Trophoblast cell (in vitro differentiated cells and primary cell): ENCODE results near the gene PIGA.

Source experiments
- DNase-seq, 2 donors: peaks; one replicate each; pipeline ENCODE4 v3.0.0-alpha.2; 2016
- H2AFZ ChIP-seq: 2 replicates; pipeline ENCODE4 v1.6.1; 2013; ENCODE audit warnings: low read length, moderate library complexity, mild to moderate bottlenecking; ENCODE audit not compliant: insufficient read depth, poor library complexity
- H2AK5ac ChIP-seq: 2 replicates; pipeline ENCODE4 v1.6.1; 2013; ENCODE audit warnings: mild to moderate bottlenecking, low read length
- H2BK120ac ChIP-seq: 2 replicates; pipeline ENCODE4 v1.6.1; 2013; ENCODE audit warnings: low read length, mild to moderate bottlenecking, moderate library complexity; ENCODE audit not compliant: insufficient read depth, poor library complexity
- H2BK12ac ChIP-seq: 2 replicates; pipeline ENCODE4 v1.6.1; 2013; ENCODE audit warnings: mild to moderate bottlenecking, low read length, moderate library complexity
- H2BK5ac ChIP-seq: 2 replicates; pipeline ENCODE4 v1.6.1; 2013; ENCODE audit warnings: low read length, low read depth, moderate library complexity, mild to moderate bottlenecking; ENCODE audit not compliant: poor library complexity
- H3K14ac ChIP-seq: 2 replicates; pipeline ENCODE4 v1.6.1; 2013; ENCODE audit warnings: mild to moderate bottlenecking, low read length
- H3K18ac ChIP-seq: 2 replicates; pipeline ENCODE4 v1.6.1; 2013; ENCODE audit warnings: mild to moderate bottlenecking, low read length
- H3K23ac ChIP-seq: 2 replicates; pipeline ENCODE4 v1.6.1; 2013; ENCODE audit warnings: low read length
- H3K27ac ChIP-seq: 2 replicates; pipeline ENCODE4 v1.5.1; 2013; ENCODE audit warnings: low read depth, mild to moderate bottlenecking, inconsistent platforms, low read length, moderate library complexity
- H3K27me3 ChIP-seq: 2 replicates; pipeline ENCODE4 v1.6.1; 2013; ENCODE audit warnings: inconsistent platforms, mild to moderate bottlenecking, low read length, moderate library complexity; ENCODE audit not compliant: insufficient read depth
- H3K36me3 ChIP-seq, 2 experiments: 1 replicate in 1 of 2; 2 replicates in 1 of 2; pipeline ENCODE4 v1.6.1; 2013; ENCODE audit warnings: low read length in 2 of 2, mild to moderate bottlenecking in 2 of 2, moderate library complexity in 1 of 2; ENCODE audit not compliant: insufficient read depth in 2 of 2, control insufficient read depth in 1 of 2
- H3K4ac ChIP-seq: 2 replicates; pipeline ENCODE4 v1.6.1; 2013; ENCODE audit warnings: low read depth, mild to moderate bottlenecking, low read length, moderate library complexity
- H3K4me1 ChIP-seq, 2 experiments: 1 replicate in 1 of 2; 2 replicates in 1 of 2; pipeline ENCODE4 v1.6.1; 2013; ENCODE audit warnings: low read length in 2 of 2, mild to moderate bottlenecking in 2 of 2, moderate library complexity in 1 of 2; ENCODE audit not compliant: insufficient read depth in 2 of 2, control insufficient read depth in 1 of 2
- H3K4me2 ChIP-seq: 2 replicates; pipeline ENCODE4 v1.6.1; 2013; ENCODE audit warnings: inconsistent platforms, mild to moderate bottlenecking, low read length, moderate library complexity
- H3K4me3 ChIP-seq: 2 replicates; pipeline ENCODE4 v1.5.1; 2013; ENCODE audit warnings: mild to moderate bottlenecking, low read depth, low read length, inconsistent platforms
- H3K79me1 ChIP-seq: one replicate; pipeline ENCODE4 v1.6.1; 2013; ENCODE audit warnings: low read length
- H3K79me2 ChIP-seq: 2 replicates; pipeline ENCODE4 v1.6.1; 2013; ENCODE audit warnings: low read length, mild to moderate bottlenecking; ENCODE audit not compliant: control insufficient read depth, insufficient read depth, poor library complexity
- H3K9ac ChIP-seq: 2 replicates; pipeline ENCODE4 v1.6.1; 2013; ENCODE audit warnings: mild to moderate bottlenecking, low read length
- H3K9me3 ChIP-seq: 2 replicates; pipeline ENCODE4 v1.6.1; 2013; ENCODE audit warnings: low read depth, mild to moderate bottlenecking, control low read depth, inconsistent platforms, low read length; ENCODE audit not compliant: insufficient read depth
- H4K12ac ChIP-seq: 2 replicates; pipeline ENCODE4 v1.6.1; 2013; ENCODE audit warnings: low read depth, mild to moderate bottlenecking, low read length, moderate library complexity
- H4K8ac ChIP-seq: 2 replicates; pipeline ENCODE4 v1.6.1; 2013; ENCODE audit warnings: low read depth, mild to moderate bottlenecking, low read length, moderate library complexity
- H4K91ac ChIP-seq: one replicate; pipeline ENCODE4 v1.6.1; 2013; ENCODE audit warnings: low read depth, mild to moderate bottlenecking, low read length, moderate library complexity
- WGBS: extraction: QIAGEN DNeasy Blood & Tissue Kit; methylation state at CpG from one replicate; pipeline ENCODE4 v1.1.7; 2013; ENCODE audit warnings: missing lambda C conversion rate; ENCODE audit not compliant: insufficient read length, insufficient coverage; ENCODE audit errors: extremely low coverage; 5-methylcytosine and 5-hydroxymethylcytosine counted together

Gene PIGA

GRCh38 chrX:15298201-15298600 lies 37.1 kb downstream of the PIGA start:
- DNase-seq, result no peak
- no peaks in the 10 kb centered on the region for H3K79me2 ChIP-seq
- H3K36me3 ChIP-seq, result no peaks in the 10 kb centered on the region
- H4K12ac ChIP-seq, result no peak overlapping the region
- H3K4me1 ChIP-seq, result peaks cover 0 to 2% of the 10 kb centered on the region in 2 experiments
- H4K91ac ChIP-seq, result no peak overlapping the region
- H3K27me3 ChIP-seq, result no peaks in the 10 kb centered on the region
- H3K23ac ChIP-seq, result no peak overlapping the region
- H2BK120ac ChIP-seq, result no peak overlapping the region
- no peak overlapping the region for H3K14ac ChIP-seq
- H3K4me3 ChIP-seq, result no peak overlapping the region
- H2AFZ ChIP-seq, result no peak overlapping the region
- no peak overlapping the region for H2BK12ac ChIP-seq
- no peak overlapping the region for H3K9ac ChIP-seq
- H3K18ac ChIP-seq, result no peak overlapping the region
- no peaks in the 10 kb centered on the region for H3K79me1 ChIP-seq
- no peak overlapping the region for H3K4me2 ChIP-seq
- H2BK5ac ChIP-seq, result no peak overlapping the region
- H3K9me3 ChIP-seq, result no peaks in the 10 kb centered on the region
- no CpG with 5 or more reads among the region's 2 CpGs for WGBS
- H3K4ac ChIP-seq, result no peak overlapping the region
- H4K8ac ChIP-seq, result no peak overlapping the region
- H3K27ac ChIP-seq, result no peak overlapping the region
- no peak overlapping the region for H2AK5ac ChIP-seq

- no CpG with 5 or more reads among the region's 2 CpGs for WGBS
Measured at GRCh38 chrX:15293451-15293850, 41.9 kb downstream of the PIGA start.

GRCh38 chrX:15292861-15293260 lies 42.5 kb downstream of the PIGA start:
- H3K4me2 ChIP-seq, result no peak overlapping the region
- H3K79me2 ChIP-seq, result no peaks in the 10 kb centered on the region
- H2AFZ ChIP-seq, result no peak overlapping the region
- no peak overlapping the region for H2BK120ac ChIP-seq
- H3K4me3 ChIP-seq, result no peak overlapping the region
- H3K14ac ChIP-seq, result no peak overlapping the region
- no peak overlapping the region for H3K27ac ChIP-seq
- no peak overlapping the region for H4K91ac ChIP-seq
- no peaks in the 10 kb centered on the region for H3K36me3 ChIP-seq
- no peak overlapping the region for H2AK5ac ChIP-seq
- no peak overlapping the region for H2BK12ac ChIP-seq
- no peaks in the 10 kb centered on the region for H3K9me3 ChIP-seq
- no CpG with 5 or more reads among the region's 3 CpGs for WGBS
- H4K12ac ChIP-seq, result no peak overlapping the region
- H2BK5ac ChIP-seq, result no peak overlapping the region
- no peak overlapping the region for H3K9ac ChIP-seq
- H3K79me1 ChIP-seq, result no peaks in the 10 kb centered on the region
- H3K4me1 ChIP-seq, result no peaks in the 10 kb centered on the region
- H4K8ac ChIP-seq, result no peak overlapping the region
- no peak overlapping the region for H3K23ac ChIP-seq
- no peak overlapping the region for H3K18ac ChIP-seq
- H3K27me3 ChIP-seq, result no peaks in the 10 kb centered on the region
- H3K4ac ChIP-seq, result no peak overlapping the region
- no peak for DNase-seq

More at GRCh38 chrX:15293451-15293850, 41.9 kb downstream of the PIGA start:
- H3K79me2 ChIP-seq, result no peaks in the 10 kb centered on the region
- no peak overlapping the region for H4K91ac ChIP-seq
- H4K8ac ChIP-seq, result no peak overlapping the region
- no peak overlapping the region for H3K9ac ChIP-seq
- H3K27me3 ChIP-seq, result no peaks in the 10 kb centered on the region
- no peak overlapping the region for H3K4ac ChIP-seq
- H2AK5ac ChIP-seq, result no peak overlapping the region
- no peak overlapping the region for H2BK120ac ChIP-seq
- no peak overlapping the region for H4K12ac ChIP-seq
- H3K36me3 ChIP-seq, result no peaks in the 10 kb centered on the region
- H3K18ac ChIP-seq, result no peak overlapping the region
- DNase-seq, result no peak
- H3K79me1 ChIP-seq, result no peaks in the 10 kb centered on the region
- no peak overlapping the region for H3K27ac ChIP-seq
- H2BK12ac ChIP-seq, result no peak overlapping the region
- no peak overlapping the region for H2AFZ ChIP-seq
- no peak overlapping the region for H3K23ac ChIP-seq
- H2BK5ac ChIP-seq, result no peak overlapping the region
- no peak overlapping the region for H3K4me3 ChIP-seq
- H3K4me1 ChIP-seq, result no peaks in the 10 kb centered on the region
- H3K9me3 ChIP-seq, result no peaks in the 10 kb centered on the region
- H3K14ac ChIP-seq, result no peak overlapping the region
- H3K4me2 ChIP-seq, result no peak overlapping the region

- H3K27ac ChIP-seq, result no peak overlapping the region
- no peak overlapping the region for H3K4me2 ChIP-seq
- H3K23ac ChIP-seq, result no peak overlapping the region
- H3K4me1 ChIP-seq, result no peaks in the 10 kb centered on the region
- H3K18ac ChIP-seq, result no peak overlapping the region
- no peak overlapping the region for H2BK5ac ChIP-seq
- no peak overlapping the region for H2BK120ac ChIP-seq
- H3K4me3 ChIP-seq, result no peak overlapping the region
- H3K14ac ChIP-seq, result no peak overlapping the region
- no peak overlapping the region for H4K91ac ChIP-seq
- no peaks in the 10 kb centered on the region for H3K27me3 ChIP-seq
- no peak overlapping the region for H3K4ac ChIP-seq
- H3K9me3 ChIP-seq, result no peaks in the 10 kb centered on the region
- H2AFZ ChIP-seq, result no peak overlapping the region
- no peak overlapping the region for H3K9ac ChIP-seq
- DNase-seq, result no peak
- H4K12ac ChIP-seq, result no peak overlapping the region
- H3K36me3 ChIP-seq, result no peaks in the 10 kb centered on the region
- no peak overlapping the region for H4K8ac ChIP-seq
- H3K79me1 ChIP-seq, result no peaks in the 10 kb centered on the region
- H2BK12ac ChIP-seq, result no peak overlapping the region
- H2AK5ac ChIP-seq, result no peak overlapping the region
- no peaks in the 10 kb centered on the region for H3K79me2 ChIP-seq
- WGBS, result no CpG with 5 or more reads among the region's 1 CpG
Measured at GRCh38 chrX:15277604-15278003, 57.7 kb downstream of the PIGA start.
